HCT116 (cell line): ENCODE measurements around the gene PRIM1. TPM values are rescaled to one million over a fixed set of nuclear protein-coding genes. Genes with fewer than 3 reads are reported as not detected.

Experiments
- ATAC-seq: fragments of 200-7000 bp; cut with Tn5 transposase; 2 replicates; pipeline ENCODE4 v1.9.1; 2020; ENCODE audit warnings: mild to moderate bottlenecking, moderate library complexity
- BruUV-seq: library from RNA; stranded (reverse); fragments of 400-500 nt; replicated peaks from 2 replicates; lab custom pipeline; 2021; lab: Mats Ljungman, UMichigan
- CTCF ChIA-PET: fragments of 300-600 bp; sonication (Branson Sonifier 250); formaldehyde crosslinking; loops from one replicate; lab custom pipeline; 2021; ENCODE audit warnings: antibody characterized with exemption; lab: Charles Lee
- POLR2A ChIA-PET: fragments of 300-600, 350-600 bp; sonication (Branson Sonifier 250); formaldehyde crosslinking; loops from one replicate; lab custom pipeline; 2021; ENCODE audit warnings: antibody characterized with exemption; lab: Charles Lee
- RAD21 ChIA-PET, 2 experiments: fragments of 300-600 bp; sonication (Branson Sonifier 250); formaldehyde crosslinking; loops; one replicate each; lab custom pipeline; 2023; ENCODE audit warnings: low total read pairs in 2 of 2; ENCODE audit not compliant: uncharacterized antibody in 2 of 2, unreplicated experiment in 2 of 2, low non-redundant PET in 1 of 2; lab: Charles Lee
- DNase-seq: peaks from one replicate; pipeline ENCODE4 v3.0.0-alpha.2; 2010; ENCODE audit warnings: low read depth, low spot score
- H2AFZ ChIP-seq: fragments of 200-600 bp; shearing (Covaris generic), sonication (generic); 2 replicates; pipeline ENCODE4 v1.6.1; 2017; ENCODE audit warnings: low read depth, mixed run types, mixed read lengths, antibody characterized with exemption, low read length; ENCODE audit not compliant: poor library complexity, severe bottlenecking
- H3K27ac ChIP-seq: 2 replicates; pipeline ENCODE4 v1.5.1; 2012; ENCODE audit warnings: low read depth, low read length
- H3K27me3 ChIP-seq: fragments of 200-600 bp; sonication (generic); 2 replicates; pipeline ENCODE4 v1.6.1; 2016; ENCODE audit warnings: mixed run types, low read length, mixed read lengths; ENCODE audit not compliant: insufficient read depth
- H3K36me3 ChIP-seq, 2 experiments: fragments of 200-500 bp in 1 of 2; fragments of 200-600 bp in 1 of 2; sonication (Bioruptor generic) in 1 of 2; sonication (generic) in 1 of 2; 2 replicates each; pipeline versions ENCODE4 v1.5.1 to v1.6.1; 2014 to 2016; ENCODE audit warnings: low read length in 2 of 2, inconsistent platforms in 1 of 2, mixed read lengths in 1 of 2, mixed run types in 1 of 2; ENCODE audit not compliant: insufficient read depth in 2 of 2, control insufficient read depth in 1 of 2
- H3K4me1 ChIP-seq, 2 experiments: fragments of 200-600 bp in 1 of 2; sonication (generic) in 1 of 2; 2 replicates each; pipeline versions ENCODE4 v1.5.1 to v1.6.1; 2012 to 2017; ENCODE audit warnings: low read length in 2 of 2, inconsistent platforms in 1 of 2, mild to moderate bottlenecking in 1 of 2, mixed read lengths in 1 of 2, mixed run types in 1 of 2, moderate library complexity in 1 of 2; ENCODE audit not compliant: insufficient read depth in 2 of 2, control insufficient read depth in 1 of 2
- H3K4me2 ChIP-seq: fragments of 200-600 bp; sonication (generic); 2 replicates; pipeline ENCODE4 v1.6.1; 2017; ENCODE audit warnings: mixed run types, low read length, mixed read lengths
- H3K4me3 ChIP-seq, 2 experiments: fragments of 200-600 bp in 1 of 2; sonication (generic) in 1 of 2; replicated peaks in 1 of 2; 2 replicates each; pipeline ENCODE4 v1.5.1; 2011 to 2016; ENCODE audit warnings: low read length in 2 of 2, control low read depth in 1 of 2, low read depth in 1 of 2, mild to moderate bottlenecking in 1 of 2, mixed read lengths in 1 of 2, mixed run types in 1 of 2
- H3K79me2 ChIP-seq: fragments of 200-600 bp; sonication (generic); 2 replicates; pipeline ENCODE4 v1.6.1; 2017; ENCODE audit warnings: mild to moderate bottlenecking, mixed run types, low read length, moderate library complexity, mixed read lengths; ENCODE audit not compliant: insufficient read depth
- H3K9ac ChIP-seq: fragments of 200-600 bp; sonication (generic); 2 replicates; pipeline ENCODE4 v1.6.1; 2016; ENCODE audit warnings: low read length, mixed read lengths
- H3K9me2 ChIP-seq: fragments of 200-600 bp; sonication (generic), shearing (Covaris generic); 2 replicates; pipeline ENCODE4 v1.6.1; 2017; ENCODE audit warnings: mixed run types, mild to moderate bottlenecking, moderate library complexity; ENCODE audit not compliant: insufficient read depth
- H3K9me3 ChIP-seq, 2 experiments: fragments of 200-500 bp in 1 of 2; fragments of 200-600 bp in 1 of 2; sonication (Bioruptor generic) in 1 of 2; sonication (generic) in 1 of 2; 2 replicates each; pipeline ENCODE4 v1.6.1; 2014 to 2017; ENCODE audit warnings: low read length in 2 of 2, mixed read lengths in 2 of 2, inconsistent platforms in 1 of 2, low read depth in 1 of 2, mild to moderate bottlenecking in 1 of 2, mixed run types in 1 of 2, moderate library complexity in 1 of 2; ENCODE audit not compliant: control insufficient read depth in 1 of 2, insufficient read depth in 1 of 2
- H4K20me1 ChIP-seq: fragments of 200-600 bp; sonication (generic), shearing (Covaris generic); 2 replicates; pipeline ENCODE4 v1.6.1; 2017; ENCODE audit warnings: mixed run types, mild to moderate bottlenecking, moderate library complexity; ENCODE audit not compliant: insufficient read depth
- CBX3 ChIP-seq: IDR thresholded peaks from 2 replicates; pipeline ENCODE4 v1.6.1; 2012; ENCODE audit warnings: low read depth
- CEBPB ChIP-seq: IDR thresholded peaks from 2 replicates; pipeline ENCODE4 v1.6.1; 2012; ENCODE audit warnings: low read depth
- EGR1 ChIP-seq: IDR thresholded peaks from 2 replicates; pipeline ENCODE4 v1.6.1; 2012; ENCODE audit warnings: low read depth
- ELF1 ChIP-seq: IDR thresholded peaks from 2 replicates; pipeline ENCODE4 v1.6.1; 2012; ENCODE audit warnings: low read depth, borderline replicate concordance
- EZH2 ChIP-seq: fragments of 200-600 bp; sonication (generic); IDR thresholded peaks from 2 replicates; pipeline ENCODE4 v1.6.1; 2017; ENCODE audit warnings: antibody characterized with exemption, mixed run types
- EZH2phosphoT487 ChIP-seq: fragments of 200-600 bp; IDR thresholded peaks from 2 replicates; pipeline ENCODE4 v1.6.1; 2018; ENCODE audit warnings: antibody characterized with exemption, borderline replicate concordance
- JUND ChIP-seq: IDR thresholded peaks from 2 replicates; pipeline ENCODE4 v1.6.1; 2012
- POLR2A ChIP-seq: IDR thresholded peaks from 2 replicates; pipeline ENCODE4 v1.7.0; 2011; ENCODE audit warnings: borderline replicate concordance; ENCODE audit not compliant: insufficient read depth, insufficient read length; ENCODE audit errors: extremely low read depth
- RAD21 ChIP-seq: IDR thresholded peaks from 2 replicates; pipeline ENCODE4 v1.6.1; 2012; ENCODE audit warnings: low read depth, mild to moderate bottlenecking
- SIN3A ChIP-seq: IDR thresholded peaks from 2 replicates; pipeline ENCODE4 v1.6.1; 2012; ENCODE audit warnings: low read depth
- SP1 ChIP-seq: IDR thresholded peaks from 2 replicates; pipeline ENCODE4 v1.6.1; 2012; ENCODE audit warnings: low read depth
- SRF ChIP-seq: IDR thresholded peaks from 2 replicates; pipeline ENCODE4 v1.6.1; 2012; ENCODE audit warnings: low read depth
- YY1 ChIP-seq: IDR thresholded peaks from 2 replicates; pipeline ENCODE4 v1.6.1; 2011; ENCODE audit warnings: low read length, low read depth, moderate library complexity, mild to moderate bottlenecking; ENCODE audit not compliant: insufficient replicate concordance; ENCODE audit errors: extremely low read depth
- intact Hi-C: fragments of 100-400 bp; cut with micrococcal nuclease; formaldehyde crosslinking; loops from 2 replicates; pipeline ENCODE4 v1.10.0; 2022
- total RNA-seq: library from RNA; stranded (reverse); gene quantifications from one replicate; pipeline ENCODE4 v1.2.1, GENCODE V29; 2021; ENCODE audit not compliant: unreplicated experiment
- TF ChIP-seq, protein P1 (sequence below): IDR thresholded peaks from 2 replicates; pipeline ENCODE4 v1.6.1; 2012
- TF ChIP-seq, protein P2 (sequence below): IDR thresholded peaks from 2 replicates; pipeline ENCODE4 v1.6.1; 2012
- TF ChIP-seq, protein P3 (sequence below): IDR thresholded peaks from 2 replicates; pipeline ENCODE4 v1.6.1; 2012; ENCODE audit warnings: low read depth
- TF ChIP-seq, protein P4 (sequence below), 3 experiments: fragments of 200-600 bp in 1 of 3; sonication (generic) in 1 of 3; IDR thresholded peaks in 2 of 3; conservative IDR thresholded peaks in 1 of 3; 2 replicates each; pipeline ENCODE4 v1.5.1; 2012 to 2017; ENCODE audit warnings: low read depth in 2 of 3, low read length in 2 of 3, antibody characterized with exemption in 1 of 3, borderline replicate concordance in 1 of 3, control low read depth in 1 of 3, mild to moderate bottlenecking in 1 of 3, mixed read lengths in 1 of 3, mixed run types in 1 of 3, moderate library complexity in 1 of 3; ENCODE audit not compliant: insufficient read depth in 1 of 3
- TF ChIP-seq, protein P5 (sequence below): IDR thresholded peaks from 2 replicates; pipeline ENCODE4 v1.6.1; 2011; ENCODE audit warnings: mild to moderate bottlenecking, low read length, moderate library complexity; ENCODE audit not compliant: insufficient replicate concordance; ENCODE audit errors: extremely low read depth

Gene PRIM1
- total RNA-seq, 1 experiment from 2014 or later: 53.3 TPM

DNA sequence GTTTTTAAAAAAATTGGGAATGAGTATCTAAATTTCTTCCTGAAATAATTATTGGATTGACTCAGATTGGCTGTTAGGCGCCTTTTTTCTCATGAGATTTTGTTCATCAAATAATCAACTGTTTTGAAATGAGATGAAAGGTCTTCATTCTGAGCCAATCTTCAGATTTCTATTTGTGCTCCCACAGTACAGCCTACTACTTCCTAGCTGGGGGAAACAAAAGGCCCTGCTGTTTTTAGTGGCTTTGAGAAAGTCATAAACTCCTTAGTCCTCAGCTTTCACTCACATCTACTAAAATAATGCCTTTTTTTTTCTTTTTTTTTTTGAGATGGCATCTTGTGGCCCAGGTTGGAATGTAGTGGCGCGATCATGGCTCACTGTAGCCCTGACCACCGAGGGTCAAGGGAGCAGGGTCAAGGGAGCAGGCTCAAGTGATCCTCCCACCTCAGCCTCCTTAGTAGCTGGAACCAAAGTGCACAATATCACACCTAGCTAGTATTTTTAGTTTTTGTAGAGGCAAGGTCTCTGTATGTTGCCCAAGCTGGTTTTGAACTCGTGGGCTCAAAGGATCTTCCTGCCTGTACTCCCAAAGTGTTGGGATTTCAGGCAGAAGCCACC lies 42.3 kb downstream of the PRIM1 start:
- Histone ChIP-seq H3K36me3 (peaks cover 31% of the 10 kb centered on the region in 2 experiments), H3K27me3 (no peaks in the 10 kb centered on the region), H4K20me1 (peaks cover 16% of the 10 kb centered on the region; the same call in 1 of the 2 replicates), H3K4me1 (no peaks in the 10 kb centered on the region)
- no peak for ATAC-seq
- no peak for DNase-seq
- BruUV-seq: no TSS peak
- POLR2A ChIA-PET: interaction anchor here (1.0 to 1.7 kb wide), 4 partner anchors 9 to 22 kb away, joined by 3 to 7 read pairs (median 4); partner anchors contain the start of genes NACA and PTGES3
- intact Hi-C loops: no loop called here
- TF ChIP-seq, protein P1, sequence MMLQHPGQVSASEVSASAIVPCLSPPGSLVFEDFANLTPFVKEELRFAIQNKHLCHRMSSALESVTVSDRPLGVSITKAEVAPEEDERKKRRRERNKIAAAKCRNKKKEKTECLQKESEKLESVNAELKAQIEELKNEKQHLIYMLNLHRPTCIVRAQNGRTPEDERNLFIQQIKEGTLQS: no peak
- TF ChIP-seq EGR1 (no peak), EZH2phosphoT487 (no peak), SP1 (no peak), POLR2A (no peak), SIN3A (no peak), JUND (no peak), SRF (no peak), EZH2 (no peak), ELF1 (no peak), RAD21 (no peak), YY1 (no peak), CBX3 (no peak), CEBPB (no peak)
- TF ChIP-seq, protein P2, sequence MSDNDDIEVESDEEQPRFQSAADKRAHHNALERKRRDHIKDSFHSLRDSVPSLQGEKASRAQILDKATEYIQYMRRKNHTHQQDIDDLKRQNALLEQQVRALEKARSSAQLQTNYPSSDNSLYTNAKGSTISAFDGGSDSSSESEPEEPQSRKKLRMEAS: no peak
- TF ChIP-seq, protein P3, sequence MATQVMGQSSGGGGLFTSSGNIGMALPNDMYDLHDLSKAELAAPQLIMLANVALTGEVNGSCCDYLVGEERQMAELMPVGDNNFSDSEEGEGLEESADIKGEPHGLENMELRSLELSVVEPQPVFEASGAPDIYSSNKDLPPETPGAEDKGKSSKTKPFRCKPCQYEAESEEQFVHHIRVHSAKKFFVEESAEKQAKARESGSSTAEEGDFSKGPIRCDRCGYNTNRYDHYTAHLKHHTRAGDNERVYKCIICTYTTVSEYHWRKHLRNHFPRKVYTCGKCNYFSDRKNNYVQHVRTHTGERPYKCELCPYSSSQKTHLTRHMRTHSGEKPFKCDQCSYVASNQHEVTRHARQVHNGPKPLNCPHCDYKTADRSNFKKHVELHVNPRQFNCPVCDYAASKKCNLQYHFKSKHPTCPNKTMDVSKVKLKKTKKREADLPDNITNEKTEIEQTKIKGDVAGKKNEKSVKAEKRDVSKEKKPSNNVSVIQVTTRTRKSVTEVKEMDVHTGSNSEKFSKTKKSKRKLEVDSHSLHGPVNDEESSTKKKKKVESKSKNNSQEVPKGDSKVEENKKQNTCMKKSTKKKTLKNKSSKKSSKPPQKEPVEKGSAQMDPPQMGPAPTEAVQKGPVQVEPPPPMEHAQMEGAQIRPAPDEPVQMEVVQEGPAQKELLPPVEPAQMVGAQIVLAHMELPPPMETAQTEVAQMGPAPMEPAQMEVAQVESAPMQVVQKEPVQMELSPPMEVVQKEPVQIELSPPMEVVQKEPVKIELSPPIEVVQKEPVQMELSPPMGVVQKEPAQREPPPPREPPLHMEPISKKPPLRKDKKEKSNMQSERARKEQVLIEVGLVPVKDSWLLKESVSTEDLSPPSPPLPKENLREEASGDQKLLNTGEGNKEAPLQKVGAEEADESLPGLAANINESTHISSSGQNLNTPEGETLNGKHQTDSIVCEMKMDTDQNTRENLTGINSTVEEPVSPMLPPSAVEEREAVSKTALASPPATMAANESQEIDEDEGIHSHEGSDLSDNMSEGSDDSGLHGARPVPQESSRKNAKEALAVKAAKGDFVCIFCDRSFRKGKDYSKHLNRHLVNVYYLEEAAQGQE: no peak
- TF ChIP-seq, protein P4, sequence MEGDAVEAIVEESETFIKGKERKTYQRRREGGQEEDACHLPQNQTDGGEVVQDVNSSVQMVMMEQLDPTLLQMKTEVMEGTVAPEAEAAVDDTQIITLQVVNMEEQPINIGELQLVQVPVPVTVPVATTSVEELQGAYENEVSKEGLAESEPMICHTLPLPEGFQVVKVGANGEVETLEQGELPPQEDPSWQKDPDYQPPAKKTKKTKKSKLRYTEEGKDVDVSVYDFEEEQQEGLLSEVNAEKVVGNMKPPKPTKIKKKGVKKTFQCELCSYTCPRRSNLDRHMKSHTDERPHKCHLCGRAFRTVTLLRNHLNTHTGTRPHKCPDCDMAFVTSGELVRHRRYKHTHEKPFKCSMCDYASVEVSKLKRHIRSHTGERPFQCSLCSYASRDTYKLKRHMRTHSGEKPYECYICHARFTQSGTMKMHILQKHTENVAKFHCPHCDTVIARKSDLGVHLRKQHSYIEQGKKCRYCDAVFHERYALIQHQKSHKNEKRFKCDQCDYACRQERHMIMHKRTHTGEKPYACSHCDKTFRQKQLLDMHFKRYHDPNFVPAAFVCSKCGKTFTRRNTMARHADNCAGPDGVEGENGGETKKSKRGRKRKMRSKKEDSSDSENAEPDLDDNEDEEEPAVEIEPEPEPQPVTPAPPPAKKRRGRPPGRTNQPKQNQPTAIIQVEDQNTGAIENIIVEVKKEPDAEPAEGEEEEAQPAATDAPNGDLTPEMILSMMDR (IDR thresholded peaks at IDR 0.05 in 2 of 3, conservative IDR thresholded peaks at IDR 0.05 in 1 of 3; ENCODE audit: borderline replicate concordance in 1 of 3, insufficient read depth in 1 of 3, low read depth in 2 of 3, low read length in 2 of 3): no peak
- TF ChIP-seq, protein P5, sequence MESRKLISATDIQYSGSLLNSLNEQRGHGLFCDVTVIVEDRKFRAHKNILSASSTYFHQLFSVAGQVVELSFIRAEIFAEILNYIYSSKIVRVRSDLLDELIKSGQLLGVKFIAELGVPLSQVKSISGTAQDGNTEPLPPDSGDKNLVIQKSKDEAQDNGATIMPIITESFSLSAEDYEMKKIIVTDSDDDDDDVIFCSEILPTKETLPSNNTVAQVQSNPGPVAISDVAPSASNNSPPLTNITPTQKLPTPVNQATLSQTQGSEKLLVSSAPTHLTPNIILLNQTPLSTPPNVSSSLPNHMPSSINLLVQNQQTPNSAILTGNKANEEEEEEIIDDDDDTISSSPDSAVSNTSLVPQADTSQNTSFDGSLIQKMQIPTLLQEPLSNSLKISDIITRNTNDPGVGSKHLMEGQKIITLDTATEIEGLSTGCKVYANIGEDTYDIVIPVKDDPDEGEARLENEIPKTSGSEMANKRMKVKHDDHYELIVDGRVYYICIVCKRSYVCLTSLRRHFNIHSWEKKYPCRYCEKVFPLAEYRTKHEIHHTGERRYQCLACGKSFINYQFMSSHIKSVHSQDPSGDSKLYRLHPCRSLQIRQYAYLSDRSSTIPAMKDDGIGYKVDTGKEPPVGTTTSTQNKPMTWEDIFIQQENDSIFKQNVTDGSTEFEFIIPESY: no peak
- TF ChIP-seq, all 23 proteins: peak for 0
- no peaks in the 10 kb centered on the region for H3K9me2 ChIP-seq
- no peak overlapping the region for H3K9ac ChIP-seq
- H3K4me3 ChIP-seq: no peak overlapping the region
- peaks cover 16% of the 10 kb centered on the region for H3K79me2 ChIP-seq
- ChIA-PET CTCF (interaction anchor here (0.7 to 1.7 kb wide), 3 partner anchors 21 to 292 kb away, joined by 3 read pairs; no protein-coding TSS in a partner anchor), RAD21 (interaction anchor here (0.6 to 0.7 kb wide), 2 partner anchors 24 to 947 kb away, joined by 3 read pairs; no protein-coding TSS in a partner anchor)
- H3K4me2 ChIP-seq: no peak overlapping the region
- H3K27ac ChIP-seq: no peak overlapping the region
- H3K9me3 ChIP-seq: no peaks in the 10 kb centered on the region
- no peak overlapping the region for H2AFZ ChIP-seq
